ENCODE measurements around the gene ZNF746. TPM values are rescaled to one million over a fixed set of nuclear protein-coding genes. Genes with fewer than 3 reads are reported as not detected.

ZNF746 gene
- polyA plus RNA-seq, 1 donor from 2014 or later, result 17.2 TPM

GRCh38 chr7:149479568-149479967 lies 18.0 kb downstream of the ZNF746 start:
- Histone ChIP-seq H3K9me2 (ENCODE audit: insufficient read depth, low read length) (no peaks in the 10 kb centered on the region), H3K36me3 (ENCODE audit: insufficient read depth, low read length) (peaks cover 17% of the 10 kb centered on the region), H3K27me3 (ENCODE audit: insufficient read depth, low read depth, low read length) (no peaks in the 10 kb centered on the region)

GRCh38 chr7:149478754-149479153 lies 18.9 kb downstream of the ZNF746 start:
- H3K36me3 ChIP-seq (ENCODE audit: insufficient read depth, low read length), result peaks cover 17% of the 10 kb centered on the region
- no peaks in the 10 kb centered on the region for H3K79me2 ChIP-seq (replicated peaks; ENCODE audit: insufficient read depth, low read length)
- no peak overlapping the region for H3K4me2 ChIP-seq (ENCODE audit: low read length)
- H3K4me3 ChIP-seq (ENCODE audit: low read length), result no peak overlapping the region
- no peaks in the 10 kb centered on the region for H3F3A ChIP-seq (ENCODE audit: insufficient read depth, low read length, poor library complexity, severe bottlenecking)
- H3K27ac ChIP-seq (ENCODE audit: low read length), result no peak overlapping the region
- no peak overlapping the region for H3K9ac ChIP-seq (ENCODE audit: low read length)
- H3K27me3 ChIP-seq (ENCODE audit: insufficient read depth, low read depth, low read length), result no peaks in the 10 kb centered on the region
- no peaks in the 10 kb centered on the region for H3K9me2 ChIP-seq (ENCODE audit: insufficient read depth, low read length)
- no peaks in the 10 kb centered on the region for H3K9me3 ChIP-seq (ENCODE audit: low read length)
- H2AFZ ChIP-seq (ENCODE audit: low read depth, low read length), result no peak overlapping the region
- H4K20me1 ChIP-seq (ENCODE audit: insufficient read depth), result no peaks in the 10 kb centered on the region
- TF ChIP-seq EP300 (conservative IDR thresholded peaks at IDR 0.05; ENCODE audit: poor library complexity, severe bottlenecking), result no peak
- no peak for TF ChIP-seq POLR2AphosphoS5 (IDR thresholded peaks at IDR 0.05)
- no peak for TF ChIP-seq CTCF (IDR thresholded peaks at IDR 0.05; ENCODE audit: poor library complexity, severe bottlenecking)
- no peak for TF ChIP-seq MXI1 (conservative IDR thresholded peaks at IDR 0.05; ENCODE audit: poor library complexity, severe bottlenecking)
- no peak for TF ChIP-seq SMC3 (conservative IDR thresholded peaks at IDR 0.05; ENCODE audit: poor library complexity)
- no peak for TF ChIP-seq EZH2 (IDR thresholded peaks at IDR 0.05; ENCODE audit: borderline replicate concordance, insufficient read depth, low read length, poor library complexity, severe bottlenecking)
- no peak for TF ChIP-seq RAD21 (conservative IDR thresholded peaks at IDR 0.05)

More at GRCh38 chr7:149479568-149479967, 18.0 kb downstream of the ZNF746 start:
- Histone ChIP-seq H3K27ac (ENCODE audit: low read length) (no peak overlapping the region), H3K9me3 (ENCODE audit: low read length) (no peaks in the 10 kb centered on the region), H2AFZ (ENCODE audit: low read depth, low read length) (no peak overlapping the region), H3K4me2 (ENCODE audit: low read length) (no peak overlapping the region), H3K79me2 (replicated peaks; ENCODE audit: insufficient read depth, low read length) (no peaks in the 10 kb centered on the region), H3K4me3 (ENCODE audit: low read length) (no peak overlapping the region), H4K20me1 (ENCODE audit: insufficient read depth) (no peaks in the 10 kb centered on the region), H3K9ac (ENCODE audit: low read length) (no peak overlapping the region), H3F3A (ENCODE audit: insufficient read depth, low read length, poor library complexity, severe bottlenecking) (no peaks in the 10 kb centered on the region)
- no peak for TF ChIP-seq CTCF (IDR thresholded peaks at IDR 0.05; ENCODE audit: poor library complexity, severe bottlenecking)
- TF ChIP-seq EP300 (conservative IDR thresholded peaks at IDR 0.05; ENCODE audit: poor library complexity, severe bottlenecking), result no peak
- TF ChIP-seq POLR2AphosphoS5 (IDR thresholded peaks at IDR 0.05), result no peak
- TF ChIP-seq TAF1 (IDR thresholded peaks at IDR 0.05; ENCODE audit: low read depth), result no peak
- no peak for TF ChIP-seq MXI1 (conservative IDR thresholded peaks at IDR 0.05; ENCODE audit: poor library complexity, severe bottlenecking)
- no peak for TF ChIP-seq EZH2 (IDR thresholded peaks at IDR 0.05; ENCODE audit: borderline replicate concordance, insufficient read depth, low read length, poor library complexity, severe bottlenecking)
- no peak for TF ChIP-seq REST (IDR thresholded peaks at IDR 0.05; ENCODE audit: borderline replicate concordance)
- TF ChIP-seq SMC3 (conservative IDR thresholded peaks at IDR 0.05; ENCODE audit: poor library complexity), result no peak
- TF ChIP-seq RAD21 (conservative IDR thresholded peaks at IDR 0.05), result no peak
